OCI-LY7 (cell line): ENCODE results near the gene CD6.

Experiments
- EZH2phosphoT487 ChIP-seq: fragments of 200-600 bp; sonication (generic); IDR thresholded peaks from 2 replicates; pipeline ENCODE4 v1.6.1; 2018; ENCODE audit warnings: low read depth, borderline replicate concordance, mild to moderate bottlenecking, mixed run types, antibody characterized with exemption, low read length, moderate library complexity, mixed read lengths
- TF ChIP-seq, protein P1 (sequence below): fragments of 200-600 bp; sonication (generic); conservative IDR thresholded peaks from 2 replicates; pipeline ENCODE4 v1.5.1; 2014; ENCODE audit warnings: mild to moderate bottlenecking, antibody characterized with exemption, low read length, moderate library complexity, mixed read lengths

DNA sequence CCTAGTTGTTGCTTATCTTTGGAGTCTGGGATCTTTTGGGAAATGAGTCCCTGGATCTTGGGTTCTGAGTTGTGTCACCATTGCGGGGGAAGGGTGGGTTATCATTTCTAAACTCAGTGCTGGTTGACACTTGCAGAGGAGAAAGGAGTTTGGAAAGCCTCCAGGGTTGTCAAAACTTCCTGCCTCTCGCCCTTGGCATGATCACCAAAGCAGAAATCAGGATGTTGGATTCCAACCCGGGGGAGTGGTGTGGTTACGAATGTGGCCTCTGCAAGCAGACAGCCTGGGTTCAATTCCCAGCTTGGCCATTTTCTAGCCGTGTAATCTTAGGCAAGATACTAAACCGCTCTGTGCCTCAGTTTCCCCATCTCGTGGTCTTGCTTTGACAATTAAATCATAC is 24.3 kb downstream of the CD6 start:
- TF ChIP-seq, protein P1, sequence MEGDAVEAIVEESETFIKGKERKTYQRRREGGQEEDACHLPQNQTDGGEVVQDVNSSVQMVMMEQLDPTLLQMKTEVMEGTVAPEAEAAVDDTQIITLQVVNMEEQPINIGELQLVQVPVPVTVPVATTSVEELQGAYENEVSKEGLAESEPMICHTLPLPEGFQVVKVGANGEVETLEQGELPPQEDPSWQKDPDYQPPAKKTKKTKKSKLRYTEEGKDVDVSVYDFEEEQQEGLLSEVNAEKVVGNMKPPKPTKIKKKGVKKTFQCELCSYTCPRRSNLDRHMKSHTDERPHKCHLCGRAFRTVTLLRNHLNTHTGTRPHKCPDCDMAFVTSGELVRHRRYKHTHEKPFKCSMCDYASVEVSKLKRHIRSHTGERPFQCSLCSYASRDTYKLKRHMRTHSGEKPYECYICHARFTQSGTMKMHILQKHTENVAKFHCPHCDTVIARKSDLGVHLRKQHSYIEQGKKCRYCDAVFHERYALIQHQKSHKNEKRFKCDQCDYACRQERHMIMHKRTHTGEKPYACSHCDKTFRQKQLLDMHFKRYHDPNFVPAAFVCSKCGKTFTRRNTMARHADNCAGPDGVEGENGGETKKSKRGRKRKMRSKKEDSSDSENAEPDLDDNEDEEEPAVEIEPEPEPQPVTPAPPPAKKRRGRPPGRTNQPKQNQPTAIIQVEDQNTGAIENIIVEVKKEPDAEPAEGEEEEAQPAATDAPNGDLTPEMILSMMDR, result no peak
- TF ChIP-seq EZH2phosphoT487, result no peak
